Amniotic stem cell (primary cell): Measurements from ENCODE around the gene PHF8.
A peak's percentile ranks its signal among the peaks of the same experiment; 100 is the strongest.

Experiments used
- DNase-seq: peaks from one replicate; lab custom pipeline; 2025; lab: John Stamatoyannopoulos, UW

PHF8 gene

GRCh38 chrX:54012830-54013500 is 31.3 kb downstream of the PHF8 start:
- DNase-seq: no peak

- DNase-seq: no peak
Measured at GRCh38 chrX:54007682-54008081, 36.6 kb downstream of the PHF8 start.

- no peak for DNase-seq
Measured at GRCh38 chrX:53997724-53998123, 46.5 kb downstream of the PHF8 start.

- DNase-seq: no peak
Measured at GRCh38 chrX:53992589-53992988, 51.7 kb downstream of the PHF8 start.

- DNase-seq: no peak
Measured at GRCh38 chrX:53990171-53990570, 54.1 kb downstream of the PHF8 start.

- no peak for DNase-seq
Measured at GRCh38 chrX:53984895-53985294, 59.4 kb downstream of the PHF8 start.

- DNase-seq: no peak
Measured at GRCh38 chrX:53974529-53974928, 69.7 kb downstream of the PHF8 start.

- DNase-seq: no peak
Measured at GRCh38 chrX:53969540-53969939, 74.7 kb downstream of the PHF8 start.

GRCh38 chrX:53950130-53950733 is 94.0 kb downstream of the PHF8 start:
- peak; percentile 8 for DNase-seq

GRCh38 chrX:53940180-53940579 is 104.1 kb downstream of the PHF8 start:
- no peak for DNase-seq

GRCh38 chrX:53939127-53939526 is 105.1 kb downstream of the PHF8 start:
- no peak for DNase-seq

GRCh38 chrX:53930515-53931380 is 113.5 kb downstream of the PHF8 start:
- no peak for DNase-seq

GRCh38 chrX:53926030-53926429 is 118.2 kb downstream of the PHF8 start:
- DNase-seq: no peak

- DNase-seq: no peak
Measured at GRCh38 chrX:53918702-53919101, 125.6 kb downstream of the PHF8 start.

- DNase-seq: no peak
Measured at GRCh38 chrX:53900623-53901022, 143.7 kb downstream of the PHF8 start.

GRCh38 chrX:53895270-53895669 is 149.0 kb downstream of the PHF8 start:
- no peak for DNase-seq
